Lower lobe of right lung (tissue), 2 donors: ENCODE results near the gene TMEM236. TPM values are rescaled to one million over a fixed set of nuclear protein-coding genes. Genes with fewer than 3 reads are reported as not detected.
"Not testable (repeated sequence)": the region's sequence is repeated elsewhere in the genome, so short reads cannot be mapped to it uniquely, and the experiment has no call there.

Experiments
- ATAC-seq, 2 donors: fragments of 200-7000 bp; cut with Tn5 transposase; one replicate each; pipeline ENCODE4 v1.9.1; 2020 to 2022; ENCODE audit warnings: mild to moderate bottlenecking in 2 of 2, moderate library complexity in 2 of 2
- DNase-seq: peaks from one replicate; pipeline ENCODE4 v3.0.0-alpha.2; 2020
- H3K27ac ChIP-seq: fragments of 200-600 bp; one replicate; pipeline ENCODE4 v1.8.0; 2022
- H3K27me3 ChIP-seq: fragments of 200-600 bp; one replicate; pipeline ENCODE4 v1.8.0; 2022; ENCODE audit warnings: low read depth
- H3K36me3 ChIP-seq: fragments of 200-600 bp; one replicate; pipeline ENCODE4 v1.8.0; 2022; ENCODE audit warnings: mild to moderate bottlenecking
- H3K4me1 ChIP-seq: fragments of 200-600 bp; one replicate; pipeline ENCODE4 v1.8.0; 2022
- H3K4me3 ChIP-seq: fragments of 200-600 bp; one replicate; pipeline ENCODE4 v1.8.0; 2022; ENCODE audit warnings: mild to moderate bottlenecking
- H3K9me3 ChIP-seq: fragments of 200-600 bp; one replicate; pipeline ENCODE4 v1.8.0; 2022
- CTCF ChIP-seq: fragments of 200-600 bp; IDR thresholded peaks from one replicate; pipeline ENCODE4 v1.8.0; 2022; ENCODE audit warnings: antibody characterized with exemption, mild to moderate bottlenecking
- intact Hi-C: fragments of 100-400 bp; cut with DNase I; formaldehyde crosslinking; loops from one replicate; pipeline ENCODE4 v1.11.0; 2022
- total RNA-seq: library from RNA; stranded (reverse); fragmentation: NEBNext Ultra II Directional; extraction: Animal tissue kit (Norgen Biotek cat#: 25700); gene quantifications from one replicate; pipeline ENCODE4 v1.2.1, GENCODE V29; 2021
- donor health status: DM: no; HTN: yes; CAD: no; lungs with severe emphysema.

Gene TMEM236
- total RNA-seq, 1 donor from 2014 or later = 5.9 TPM

GRCh38 chr10:17712053-17712452, 39.9 kb upstream of the TMEM236 start:
- Histone ChIP-seq H3K4me3 (no peak overlapping the region), H3K27ac (no peak overlapping the region), H3K36me3 (peaks cover 88% of the 10 kb centered on the region), H3K9me3 (no peaks in the 10 kb centered on the region), H3K4me1 (no peaks in the 10 kb centered on the region), H3K27me3 (no peaks in the 10 kb centered on the region)
- no peak for DNase-seq
- intact Hi-C loops = no loop called here
- ATAC-seq = no peak
- TF ChIP-seq CTCF = no peak

GRCh38 chr10:17712717-17713471, 39.1 kb upstream of the TMEM236 start:
- DNase-seq (no peak), ATAC-seq (no peak)
- H3K27me3 ChIP-seq = no peaks in the 10 kb centered on the region
- H3K4me1 ChIP-seq = no peaks in the 10 kb centered on the region
- intact Hi-C loops = no loop called here
- H3K9me3 ChIP-seq = no peaks in the 10 kb centered on the region
- H3K4me3 ChIP-seq = no peak overlapping the region
- TF ChIP-seq CTCF = no peak
- peaks cover 85% of the 10 kb centered on the region for H3K36me3 ChIP-seq
- H3K27ac ChIP-seq = no peak overlapping the region

GRCh38 chr10:17713758-17714157, 38.2 kb upstream of the TMEM236 start:
- ATAC-seq = no peak
- H3K27ac ChIP-seq = no peak overlapping the region
- intact Hi-C loops = no loop called here
- H3K4me1 ChIP-seq = no peaks in the 10 kb centered on the region
- no peak overlapping the region for H3K4me3 ChIP-seq
- no peaks in the 10 kb centered on the region for H3K9me3 ChIP-seq
- no peak for DNase-seq
- H3K36me3 ChIP-seq = peaks cover 77% of the 10 kb centered on the region
- no peaks in the 10 kb centered on the region for H3K27me3 ChIP-seq
- no peak for TF ChIP-seq CTCF

- Histone ChIP-seq H3K36me3 (peaks cover 54% of the 10 kb centered on the region), H3K27me3 (no peaks in the 10 kb centered on the region), H3K27ac (no peak overlapping the region), H3K4me1 (no peaks in the 10 kb centered on the region), H3K9me3 (no peaks in the 10 kb centered on the region), H3K4me3 (no peak overlapping the region)
- DNase-seq (no peak), ATAC-seq (peak in 1 of 2 donors; percentile 87)
- intact Hi-C loops = no loop called here
- no peak for TF ChIP-seq CTCF
Observed at GRCh38 chr10:17716161-17716560, 35.8 kb upstream of the TMEM236 start.

GRCh38 chr10:17722317-17723014, 29.5 kb upstream of the TMEM236 start:
- intact Hi-C loops, H3K27me3 ChIP-seq, H3K9me3 ChIP-seq, H3K27ac ChIP-seq, H3K4me1 ChIP-seq, ATAC-seq, H3K36me3 ChIP-seq, H3K4me3 ChIP-seq, DNase-seq: not testable (repeated sequence)

- H3K36me3 ChIP-seq = no peaks in the 10 kb centered on the region
- no peaks in the 10 kb centered on the region for H3K4me1 ChIP-seq
- intact Hi-C loops = no loop called here
- no peak for TF ChIP-seq CTCF
- no peaks in the 10 kb centered on the region for H3K27me3 ChIP-seq
- no peak overlapping the region for H3K27ac ChIP-seq
- ATAC-seq = no peak
- no peaks in the 10 kb centered on the region for H3K9me3 ChIP-seq
- no peak overlapping the region for H3K4me3 ChIP-seq
- no peak for DNase-seq
Observed at GRCh38 chr10:17725703-17726102, 26.3 kb upstream of the TMEM236 start.
